ENCODE results near the gene CHAF1B. TPM values are rescaled to one million over a fixed set of nuclear protein-coding genes. Genes with fewer than 3 reads are reported as not detected.

Gene CHAF1B
- total and polyA plus RNA-seq, 9 of the 15 experiments (the other 6 are each of a cell fraction or from before 2014, with no cell fraction given): 7.5 to 36.8 (median 21.0) TPM

DNA sequence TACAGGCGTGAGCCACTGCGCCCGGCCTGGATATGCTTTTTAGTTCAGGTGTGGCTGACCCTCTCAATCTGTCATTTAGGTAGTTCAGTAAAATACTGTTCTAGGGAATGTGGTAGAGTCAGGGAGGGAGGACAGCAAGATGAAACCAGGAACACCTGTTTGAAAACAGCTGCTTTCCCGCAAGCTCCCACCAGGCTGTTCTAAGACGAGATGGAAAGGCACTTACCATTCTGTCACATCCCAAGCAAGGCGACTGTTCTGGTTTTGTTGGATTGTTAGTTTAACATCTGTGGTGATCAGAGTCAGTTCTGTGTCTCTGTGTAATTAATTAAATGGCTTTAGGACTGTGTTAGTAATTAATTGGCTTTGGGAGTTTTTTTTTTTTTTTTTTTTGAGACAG is 2.9 kb downstream of the CHAF1B start (continued):
- TF ChIP-seq, protein P1, sequence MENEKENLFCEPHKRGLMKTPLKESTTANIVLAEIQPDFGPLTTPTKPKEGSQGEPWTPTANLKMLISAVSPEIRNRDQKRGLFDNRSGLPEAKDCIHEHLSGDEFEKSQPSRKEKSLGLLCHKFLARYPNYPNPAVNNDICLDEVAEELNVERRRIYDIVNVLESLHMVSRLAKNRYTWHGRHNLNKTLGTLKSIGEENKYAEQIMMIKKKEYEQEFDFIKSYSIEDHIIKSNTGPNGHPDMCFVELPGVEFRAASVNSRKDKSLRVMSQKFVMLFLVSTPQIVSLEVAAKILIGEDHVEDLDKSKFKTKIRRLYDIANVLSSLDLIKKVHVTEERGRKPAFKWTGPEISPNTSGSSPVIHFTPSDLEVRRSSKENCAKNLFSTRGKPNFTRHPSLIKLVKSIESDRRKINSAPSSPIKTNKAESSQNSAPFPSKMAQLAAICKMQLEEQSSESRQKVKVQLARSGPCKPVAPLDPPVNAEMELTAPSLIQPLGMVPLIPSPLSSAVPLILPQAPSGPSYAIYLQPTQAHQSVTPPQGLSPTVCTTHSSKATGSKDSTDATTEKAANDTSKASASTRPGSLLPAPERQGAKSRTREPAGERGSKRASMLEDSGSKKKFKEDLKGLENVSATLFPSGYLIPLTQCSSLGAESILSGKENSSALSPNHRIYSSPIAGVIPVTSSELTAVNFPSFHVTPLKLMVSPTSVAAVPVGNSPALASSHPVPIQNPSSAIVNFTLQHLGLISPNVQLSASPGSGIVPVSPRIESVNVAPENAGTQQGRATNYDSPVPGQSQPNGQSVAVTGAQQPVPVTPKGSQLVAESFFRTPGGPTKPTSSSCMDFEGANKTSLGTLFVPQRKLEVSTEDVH (IDR thresholded peaks at IDR 0.05; ENCODE audit: low read depth, partially characterized antibody): no peak

- in situ Hi-C loops (cut with MboI) (no loop called here), intact Hi-C loops (cut with micrococcal nuclease) (loop anchor here (5.0 kb wide), 2 partner anchors 247 to 262 kb away; no protein-coding TSS in a partner anchor)
- 89% methylated on average over 10 of the region's 10 CpGs for WGBS (ENCODE audit: insufficient coverage, low coverage, missing lambda C conversion rate)
- FAIRE-seq (no peak), DNase-seq (ENCODE audit: extremely low read depth in 1 of 4, low spot score in 3 of 4) (no peak), ATAC-seq (no peak)
- H3K9me3 ChIP-seq (replicated peaks; ENCODE audit: control insufficient read depth, insufficient read depth, low read depth, low read length): no peaks in the 10 kb centered on the region
- H3K9me1 ChIP-seq (ENCODE audit: control insufficient read depth, insufficient read depth, low read length): peaks cover 2% of the 10 kb centered on the region
- no peak overlapping the region for H3K4me3 ChIP-seq
- H3K4me1 ChIP-seq (replicated peaks in 1 of 2; ENCODE audit: control insufficient read depth in 2 of 2, insufficient read depth in 2 of 2, low read length in 2 of 2): peaks cover 9 to 21% of the 10 kb centered on the region in 2 experiments; a peak in 4 of 5 replicates
- ChIA-PET POLR2A (interaction anchor here (1.3 kb wide), 1 partner anchor 9 kb away, joined by 3 read pairs; no protein-coding TSS in a partner anchor), CTCF (ENCODE audit: low intra/inter-chr PET ratio) (interaction anchor here (0.7 to 1.3 kb wide), 2 partner anchors 143 to 247 kb away, joined by 3 to 6 read pairs; no protein-coding TSS in a partner anchor)
- peaks cover 52% of the 10 kb centered on the region; the same call in 2 of the 3 replicates for H3K36me3 ChIP-seq (ENCODE audit: control insufficient read depth, insufficient read depth, low read length)
- no peaks in the 10 kb centered on the region for H3K27me3 ChIP-seq (ENCODE audit: control insufficient read depth in 2 of 2, insufficient read depth in 2 of 2, low read length in 2 of 2)
- no peak overlapping the region for H2AFZ ChIP-seq (ENCODE audit: low read depth, low read length)
- TF ChIP-seq ZFP36 (IDR thresholded peaks at IDR 0.05; ENCODE audit: low read depth, low read length, partially characterized antibody): no peak
- no peak for TF ChIP-seq ZEB2 (IDR thresholded peaks at IDR 0.05)
- TF ChIP-seq SMC3 (conservative IDR thresholded peaks at IDR 0.05; ENCODE audit: insufficient read depth, low read depth, low read length): no peak
- TF ChIP-seq ILF3 (IDR thresholded peaks at IDR 0.05; ENCODE audit: borderline replicate concordance): no peak
- TF ChIP-seq PTRF (tag; IDR thresholded peaks at IDR 0.05): no peak
- TF ChIP-seq HOMEZ (CRISPR knock-in tag; IDR thresholded peaks at IDR 0.05): no peak
- no peak for TF ChIP-seq PCBP2 (IDR thresholded peaks at IDR 0.05; ENCODE audit: low read depth, low read length, poor library complexity, severe bottlenecking)
- no peak for TF ChIP-seq POLR2G (IDR thresholded peaks at IDR 0.05; ENCODE audit: low read depth, low read length)
- no peak for TF ChIP-seq NR4A1 (CRISPR knock-in tag; IDR thresholded peaks at IDR 0.05)
- TF ChIP-seq NR4A1 (tag; IDR thresholded peaks at IDR 0.05): no peak
- TF ChIP-seq CTBP1 (IDR thresholded peaks at IDR 0.05; ENCODE audit: borderline replicate concordance): no peak
- TF ChIP-seq ZNF12 (CRISPR knock-in tag; IDR thresholded peaks at IDR 0.05): no peak
- TF ChIP-seq SAP30 (IDR thresholded peaks at IDR 0.05; ENCODE audit: borderline replicate concordance, insufficient read depth, low read depth, low read length, poor library complexity, severe bottlenecking): no peak
- TF ChIP-seq ZNF507 (tag; conservative IDR thresholded peaks at IDR 0.05): no peak
- no peak for TF ChIP-seq ZZZ3 (IDR thresholded peaks at IDR 0.05)
- H4K20me1 ChIP-seq (replicated peaks; ENCODE audit: control insufficient read depth, insufficient read depth, low read length): 0 out of 2 replicates have a peak, but pooled peaks cover 3% of the 10 kb centered on the region
- no peak overlapping the region for H3K27ac ChIP-seq (ENCODE audit: extremely low read depth, low read depth, low read length)
- peaks cover 19% of the 10 kb centered on the region for H3K79me2 ChIP-seq (ENCODE audit: control insufficient read depth, insufficient read depth, low read length)
- TSS peak; percentile 7 for BruUV-seq (replicated peaks)
- H3K4me2 ChIP-seq (ENCODE audit: insufficient read depth, low read length): no peak overlapping the region
- H3K9ac ChIP-seq (ENCODE audit: insufficient read depth in 1 of 2, low read depth in 2 of 2, low read length in 2 of 2): peak overlapping the region in 1 of 2 experiments; percentile 68; a peak in 1 of 4 replicates
Observed at GRCh38 chr21:36388835-36389234, 3.6 kb downstream of the CHAF1B start.
